HG02623 (cell line): ENCODE results near the gene LITAF.
A peak's percentile ranks its signal among the peaks of the same experiment; 100 is the strongest.
"Not testable (repeated sequence)": the region's sequence is repeated elsewhere in the genome, so short reads cannot be mapped to it uniquely, and the experiment has no call there.

Experiments
- ATAC-seq: cut with Tn5 transposase; IDR thresholded peaks from one replicate; pipeline ENCODE4 v1.9.1; 2021; ENCODE audit warnings: moderate library complexity; ENCODE audit not compliant: unreplicated experiment

LITAF gene

GRCh38 chr16:11621539-11621919 is 34.8 kb upstream of the LITAF start:
- no peak for ATAC-seq

- no peak for ATAC-seq
Observed at GRCh38 chr16:11620243-11621003, 33.7 kb upstream of the LITAF start.

DNA sequence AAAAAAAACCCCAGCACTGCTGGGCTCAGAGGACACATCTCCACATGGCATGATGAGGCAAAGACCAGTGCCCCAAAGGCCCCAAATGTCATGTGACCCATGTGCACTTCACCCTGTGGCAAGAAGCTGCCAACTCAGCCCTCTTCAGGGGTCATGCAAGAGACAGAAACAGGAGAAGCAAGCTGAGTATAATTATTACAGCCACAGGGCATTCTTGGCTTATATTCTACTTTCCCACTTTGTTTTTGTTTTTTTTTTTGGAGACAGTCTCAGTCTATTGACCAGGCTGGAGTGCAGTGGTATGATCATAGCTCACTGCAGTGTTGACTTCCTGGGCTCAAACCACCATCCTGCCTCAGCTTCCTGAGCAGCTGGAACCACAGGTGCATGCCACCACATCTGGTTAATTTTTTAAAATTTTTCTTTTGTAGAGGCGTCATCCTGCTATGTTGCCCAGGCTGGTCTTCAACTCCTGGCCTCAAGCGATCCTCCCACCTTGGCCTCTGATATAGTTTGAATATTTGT is 32.7 kb upstream of the LITAF start:
- peak; percentile 43 for ATAC-seq

DNA sequence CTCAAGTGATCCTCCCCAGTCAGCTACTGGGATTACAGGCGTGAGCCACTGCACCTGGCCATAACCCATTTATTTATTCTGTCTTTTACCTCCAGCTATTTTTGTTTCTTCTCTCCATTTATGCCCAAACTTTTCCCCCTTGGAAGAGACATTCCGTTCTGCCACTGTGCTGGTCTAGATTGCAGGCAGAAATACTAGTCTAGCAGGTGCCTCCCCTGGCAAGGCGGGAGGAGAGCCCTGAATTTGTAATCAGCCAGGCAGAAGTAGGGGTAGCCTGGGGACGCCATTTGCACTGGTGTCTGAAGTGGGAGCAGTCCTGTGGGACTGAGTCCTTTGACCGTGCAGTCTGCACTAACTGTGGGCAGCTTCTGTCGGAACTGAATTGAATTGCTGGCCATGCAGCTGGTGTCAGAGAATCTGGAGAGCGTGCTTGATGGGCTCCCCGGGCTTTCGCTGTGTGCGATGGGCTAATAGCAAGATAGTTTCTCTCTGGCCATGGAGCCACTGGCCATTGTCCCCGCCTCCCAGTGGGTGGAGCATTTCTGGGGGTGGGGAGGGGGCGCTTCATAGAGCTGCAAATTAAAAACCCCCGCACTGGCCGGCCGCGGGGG is 31.5 kb upstream of the LITAF start:
- ATAC-seq: no peak

DNA sequence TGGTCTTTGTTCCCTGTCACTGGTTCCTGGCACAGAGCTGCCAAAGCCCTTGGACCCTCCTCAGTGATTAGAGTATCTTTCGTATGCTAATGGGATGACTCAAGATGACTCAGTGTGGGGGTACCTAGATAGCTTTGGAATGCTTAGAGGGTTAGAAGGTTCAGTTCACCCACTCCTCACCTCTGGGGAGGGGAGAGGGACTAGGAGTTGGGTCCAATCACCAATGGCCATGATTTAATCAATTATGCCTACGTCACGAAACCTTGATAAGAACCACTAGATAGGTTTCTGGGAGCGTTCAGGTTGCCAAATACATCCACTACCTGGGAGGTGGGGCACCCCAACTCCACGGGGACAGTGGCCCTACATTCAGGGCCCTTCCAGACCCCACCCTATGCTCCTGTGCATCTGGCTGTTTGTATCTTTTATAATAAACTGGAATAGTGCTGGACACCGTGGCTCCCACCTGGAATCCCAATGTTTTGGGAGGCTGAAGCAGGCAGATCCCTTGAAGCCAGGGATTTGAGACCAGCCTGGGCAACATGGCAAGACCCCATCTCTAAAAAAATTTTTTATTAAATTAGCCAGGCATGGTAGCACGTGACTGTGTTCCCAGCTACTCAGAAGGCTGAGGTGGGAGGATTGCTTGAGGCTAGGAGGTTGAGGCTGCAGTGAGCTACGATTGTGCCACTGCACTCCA is 29.2 kb upstream of the LITAF start:
- no peak for ATAC-seq

- ATAC-seq: no peak
Observed at GRCh38 chr16:11614587-11615175, 28.0 kb upstream of the LITAF start.

DNA sequence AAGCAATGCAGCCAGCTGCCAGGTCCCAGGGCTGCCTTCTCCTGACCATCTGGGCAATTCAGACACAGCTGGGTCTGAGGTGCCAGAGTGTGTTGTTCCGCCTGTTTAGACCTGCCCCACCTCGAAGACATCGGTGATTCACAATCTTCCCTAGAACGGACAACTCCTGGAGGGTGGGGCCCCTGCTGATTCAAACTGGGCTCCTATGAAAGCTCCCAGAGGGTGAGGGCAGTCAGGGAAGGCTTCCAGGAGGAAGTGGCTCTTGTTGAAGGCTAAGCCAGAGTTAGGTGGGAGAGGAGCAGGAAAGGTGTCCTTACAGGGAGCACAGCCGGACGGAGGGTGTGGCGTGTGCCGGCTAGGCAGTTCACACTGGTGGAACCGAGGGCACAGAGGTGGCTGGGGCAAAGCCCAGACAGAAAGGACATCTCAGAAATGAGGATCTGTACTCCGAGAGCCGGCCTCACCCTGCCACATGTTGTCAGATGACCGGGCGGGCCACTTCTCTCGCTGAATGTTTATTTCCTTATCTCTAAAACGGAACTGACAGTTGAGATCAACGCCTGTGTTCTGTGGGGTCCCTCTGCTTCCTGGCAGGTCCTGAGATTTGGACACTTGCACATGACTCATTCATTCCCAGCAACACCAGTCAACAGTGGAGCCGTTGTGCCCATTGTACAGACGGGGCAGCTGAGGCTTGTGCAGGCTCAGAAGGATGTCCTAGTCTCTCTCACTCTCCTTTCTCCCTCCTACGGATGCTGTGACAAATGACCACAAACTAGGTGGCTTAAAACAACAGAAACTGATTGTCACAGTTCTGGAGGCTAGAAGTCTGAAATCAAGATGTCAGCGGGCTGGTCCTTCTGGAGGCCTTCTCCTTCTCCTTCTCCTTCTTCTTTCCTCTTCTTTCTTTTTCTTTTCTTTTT is 26.9 kb upstream of the LITAF start:
- ATAC-seq: no peak

GRCh38 chr16:11612665-11613025 is 25.9 kb upstream of the LITAF start:
- no peak for ATAC-seq

GRCh38 chr16:11611871-11612664 is 25.3 kb upstream of the LITAF start:
- no peak for ATAC-seq

- ATAC-seq: no peak
Observed at GRCh38 chr16:11610580-11610979, 23.9 kb upstream of the LITAF start.

- no peak for ATAC-seq
Observed at GRCh38 chr16:11610121-11610505, 23.4 kb upstream of the LITAF start.

GRCh38 chr16:11609474-11610120 is 22.9 kb upstream of the LITAF start:
- ATAC-seq: no peak

DNA sequence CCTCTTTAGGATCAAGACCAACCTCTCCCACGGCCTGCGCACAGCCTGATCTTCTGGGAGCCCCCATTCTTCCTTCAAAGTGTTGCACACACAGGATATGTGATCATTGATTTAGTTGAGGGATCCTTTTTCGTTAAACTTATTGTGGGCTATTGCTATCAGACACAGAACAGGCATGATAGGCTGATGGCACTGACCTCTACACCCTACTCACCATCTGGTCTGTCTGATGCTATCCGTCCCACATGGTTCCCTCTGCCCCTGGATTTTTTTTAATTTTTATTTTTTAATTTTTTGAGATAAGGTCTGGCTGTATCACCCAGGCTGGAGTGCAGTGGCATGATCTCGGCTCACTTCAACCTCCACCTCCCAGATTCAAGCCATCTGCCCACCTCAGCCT is 19.2 kb upstream of the LITAF start:
- ATAC-seq: no peak

DNA sequence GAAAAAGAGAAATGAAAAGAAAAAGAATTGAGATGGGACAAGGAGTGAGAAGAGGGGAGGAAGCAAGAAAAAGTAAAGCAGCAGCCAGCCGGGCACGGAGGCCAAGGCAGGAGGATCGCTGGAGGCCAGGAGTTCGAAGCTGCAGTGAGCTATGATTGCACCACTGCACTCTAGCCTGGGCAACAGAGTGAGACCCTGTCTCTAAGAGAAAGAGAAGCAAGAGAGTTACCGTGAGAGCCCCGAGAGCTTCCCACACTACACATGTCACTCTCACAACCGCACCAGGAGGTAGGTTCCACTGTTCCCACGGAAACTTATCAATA is 18.8 kb upstream of the LITAF start:
- ATAC-seq: no peak

DNA sequence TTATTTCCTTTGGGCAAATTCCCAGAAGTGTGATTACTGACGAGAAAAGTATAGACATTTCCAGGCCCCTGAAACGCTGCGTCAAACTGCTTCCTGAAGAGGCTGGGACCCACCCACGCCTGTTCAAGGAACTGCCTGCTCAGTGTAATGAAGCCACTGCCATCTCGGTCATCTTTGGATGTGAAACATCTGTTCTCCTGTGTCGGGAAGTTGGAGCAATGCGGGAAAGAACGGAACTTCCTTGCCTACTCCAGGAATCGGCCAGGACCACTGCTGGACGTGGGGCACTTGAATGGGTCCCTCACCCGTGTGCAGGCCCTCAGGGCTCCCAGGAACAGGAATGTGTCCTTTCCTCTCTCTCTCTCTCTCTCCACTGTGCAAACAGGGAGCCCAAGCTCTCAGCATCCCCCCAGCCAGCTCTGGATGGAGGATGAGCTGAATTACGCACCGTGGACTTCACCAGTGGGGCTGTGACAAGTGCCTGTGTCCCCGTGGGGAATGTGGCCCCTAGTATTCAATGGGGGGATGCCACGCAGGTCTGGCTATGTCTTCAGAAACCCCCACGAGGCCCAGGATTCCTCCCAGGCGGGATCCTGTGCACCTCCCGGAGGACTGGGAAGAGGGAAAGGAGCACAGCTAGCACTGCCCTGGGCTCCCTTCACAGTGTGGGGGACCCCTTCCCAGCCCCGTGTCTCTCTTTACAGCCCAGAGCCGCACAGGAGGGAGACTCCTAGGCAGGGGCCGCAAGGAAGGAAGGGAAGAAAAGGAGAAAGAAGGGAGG is 18.3 kb upstream of the LITAF start:
- ATAC-seq: no peak

GRCh38 chr16:11604296-11604695 is 17.6 kb upstream of the LITAF start:
- ATAC-seq: not testable (repeated sequence)

DNA sequence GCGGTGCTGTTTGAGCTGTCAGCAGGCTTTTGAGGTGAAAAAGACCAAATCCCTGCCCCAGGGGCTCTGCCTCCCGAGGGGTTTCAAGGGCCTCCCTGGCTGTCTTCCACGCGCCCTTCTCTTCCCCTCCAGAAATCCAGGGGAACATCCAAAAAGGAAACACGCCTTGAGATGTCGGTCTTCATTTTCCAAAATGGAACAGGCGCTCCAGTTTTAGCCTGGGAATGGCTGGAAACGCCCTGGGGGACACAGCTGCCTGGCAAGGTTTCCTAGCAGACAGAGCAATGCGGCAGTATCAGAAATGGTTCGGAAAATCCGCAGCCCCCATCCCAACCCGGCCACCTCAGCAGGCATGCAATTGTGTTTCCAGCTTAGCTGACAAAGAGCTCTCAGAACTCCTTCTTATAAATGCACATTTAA is 16.6 kb upstream of the LITAF start:
- no peak for ATAC-seq

DNA sequence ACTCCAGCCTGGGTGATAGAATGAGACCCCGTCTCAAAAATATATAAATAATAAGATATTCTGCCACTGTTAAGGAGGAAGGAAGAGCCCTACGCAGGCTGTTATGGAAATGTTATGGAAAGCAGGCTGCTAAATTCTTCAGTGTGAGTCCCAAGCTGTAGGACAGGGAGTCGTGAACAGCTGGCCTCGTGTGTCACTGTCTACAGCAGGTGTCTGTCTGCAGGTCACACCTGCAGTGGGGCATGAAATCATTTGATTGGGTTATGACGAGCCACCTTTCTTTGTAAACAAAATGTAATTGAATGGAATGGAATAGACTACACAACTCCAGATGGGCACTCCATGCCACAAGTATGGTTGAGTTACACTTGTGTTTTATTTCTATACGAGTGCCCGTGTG is 15.6 kb upstream of the LITAF start:
- no peak for ATAC-seq

GRCh38 chr16:11601911-11602310 is 15.2 kb upstream of the LITAF start:
- ATAC-seq: no peak
